NCI-H82 treated with DMSO at 0.1 percent for 48 hours (cell line): ENCODE results near the gene GMDS.

Source experiments
- DNase-seq: peaks from one replicate; lab custom pipeline; 2025; ENCODE audit not compliant: unreplicated experiment; lab: John Stamatoyannopoulos, UW

GMDS gene

DNA sequence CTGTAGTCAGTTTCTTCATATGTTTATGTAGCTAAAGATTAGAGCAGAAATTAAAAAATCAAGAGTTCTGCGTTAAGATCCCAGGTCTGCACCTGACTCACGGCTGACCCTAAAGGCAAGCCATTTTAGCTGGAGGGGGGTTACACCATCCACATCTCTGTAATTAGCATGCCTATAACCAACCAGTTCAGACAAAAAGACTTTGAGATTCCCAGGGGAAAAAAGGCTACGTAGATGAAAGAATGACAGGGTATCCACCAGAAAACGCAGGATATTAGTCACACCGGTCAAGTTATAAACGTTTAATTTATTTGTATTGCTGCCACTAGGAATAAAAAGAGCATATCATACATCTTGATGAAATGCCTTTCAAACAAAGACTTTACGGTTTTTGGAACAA, 336.6 kb downstream of the GMDS start:
- DNase-seq = no peak

DNA sequence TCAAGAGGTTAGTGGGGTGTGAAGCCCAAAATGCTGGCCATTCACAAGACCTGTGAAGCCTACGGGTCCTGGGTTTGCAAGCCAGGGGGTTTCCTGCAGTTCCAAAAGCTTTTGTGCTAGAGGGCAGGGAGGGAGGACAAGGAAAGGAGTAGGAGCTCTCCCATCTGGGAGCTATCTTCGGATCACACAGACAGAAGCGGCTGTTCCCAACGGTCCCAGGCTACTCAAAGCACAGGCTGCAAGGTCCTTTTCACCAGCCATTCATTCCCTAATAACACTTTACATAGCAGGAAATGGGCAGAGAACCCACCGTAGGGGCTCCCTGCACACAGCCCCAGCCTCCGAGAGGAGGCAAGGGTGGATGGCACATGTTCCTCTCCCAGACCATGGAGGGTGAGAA, 338.8 kb downstream of the GMDS start:
- no peak for DNase-seq

DNA sequence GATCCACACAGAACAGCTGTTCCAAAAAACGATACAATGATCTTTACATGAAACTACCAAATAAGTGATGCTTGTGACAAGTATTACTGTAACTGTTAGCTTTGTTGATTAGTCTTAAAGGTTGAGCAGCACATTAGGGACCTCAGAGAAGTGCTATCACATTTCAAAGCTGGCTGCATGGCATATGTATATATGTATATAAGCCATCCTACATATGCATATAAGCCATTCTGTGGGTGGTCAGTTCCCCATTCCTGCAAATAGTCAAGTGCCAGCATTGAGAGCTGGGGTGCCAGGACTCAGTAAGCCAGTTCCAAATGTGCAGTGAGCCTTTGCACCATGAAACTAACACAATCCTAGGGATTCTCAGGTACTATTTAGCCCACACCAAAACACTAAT, 339.4 kb downstream of the GMDS start:
- DNase-seq = no peak

DNA sequence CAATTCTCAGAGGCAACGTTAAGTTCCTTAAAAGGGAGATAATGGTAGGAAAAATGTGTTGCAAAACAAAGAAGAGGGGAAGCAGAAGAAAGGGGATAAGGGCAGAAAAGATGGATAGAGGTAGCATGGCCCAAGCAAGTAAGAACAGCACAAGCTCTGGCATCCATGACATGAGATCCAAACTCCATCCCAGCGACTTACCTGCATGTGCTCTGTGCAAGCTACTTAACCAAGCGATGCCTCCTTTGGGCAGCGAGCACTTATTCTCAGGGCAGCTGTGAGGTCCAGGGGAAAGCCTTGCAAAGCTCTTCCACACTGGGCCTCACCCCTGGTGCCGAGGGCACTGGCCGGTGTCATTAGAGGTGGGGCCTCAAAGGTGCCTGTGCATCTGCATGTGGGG, 340.5 kb downstream of the GMDS start:
- DNase-seq = no peak

DNA sequence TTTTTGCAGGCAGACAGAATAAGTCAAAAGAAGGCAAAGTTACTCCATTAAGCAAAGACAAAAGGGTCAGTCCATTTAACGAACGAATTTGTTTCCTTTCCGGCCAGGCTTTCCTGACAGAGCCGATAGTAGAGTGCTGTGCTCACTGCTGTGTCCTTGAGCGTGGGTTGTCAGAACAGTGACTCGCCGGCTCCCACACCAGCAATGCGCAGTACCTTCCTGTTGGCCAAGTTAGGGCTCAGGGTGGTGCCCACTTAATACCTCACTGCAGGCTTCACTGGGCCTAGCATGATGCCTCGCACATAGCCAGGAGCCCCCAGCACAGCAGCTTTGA, 341.0 kb downstream of the GMDS start:
- DNase-seq = no peak

DNA sequence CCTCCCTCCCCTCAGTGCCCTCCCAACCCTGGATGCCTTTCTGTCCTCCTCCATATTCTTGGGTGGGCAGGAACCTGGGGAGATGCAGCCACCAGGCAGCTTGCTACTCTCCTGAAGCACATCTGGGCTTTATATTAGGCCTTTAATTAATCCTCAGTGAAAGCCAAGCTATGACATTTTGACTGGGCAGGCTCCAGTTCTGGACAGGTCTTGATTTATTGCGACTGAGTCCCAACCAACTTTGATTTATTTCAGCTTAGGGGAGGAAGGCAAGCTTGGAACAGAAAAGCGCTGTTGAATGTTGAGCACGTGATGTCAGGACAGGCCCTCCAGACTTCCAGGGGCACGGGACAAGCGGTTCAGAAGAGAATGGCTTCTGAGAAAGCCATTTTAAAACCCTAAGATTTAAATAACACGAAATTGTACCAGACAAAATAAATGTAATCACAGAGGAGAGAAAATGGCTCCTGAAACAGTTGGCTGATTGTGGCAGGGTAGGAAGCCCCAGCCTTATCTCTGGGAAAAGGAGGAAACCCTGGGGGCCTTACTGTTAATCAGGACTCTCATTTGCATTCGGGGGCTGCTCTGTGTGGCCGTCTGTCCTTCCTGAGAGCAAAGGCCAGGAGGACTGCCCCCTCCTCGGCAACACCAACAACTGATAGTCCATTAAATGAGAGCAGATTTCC, 341.5 kb downstream of the GMDS start:
- no peak for DNase-seq

DNA sequence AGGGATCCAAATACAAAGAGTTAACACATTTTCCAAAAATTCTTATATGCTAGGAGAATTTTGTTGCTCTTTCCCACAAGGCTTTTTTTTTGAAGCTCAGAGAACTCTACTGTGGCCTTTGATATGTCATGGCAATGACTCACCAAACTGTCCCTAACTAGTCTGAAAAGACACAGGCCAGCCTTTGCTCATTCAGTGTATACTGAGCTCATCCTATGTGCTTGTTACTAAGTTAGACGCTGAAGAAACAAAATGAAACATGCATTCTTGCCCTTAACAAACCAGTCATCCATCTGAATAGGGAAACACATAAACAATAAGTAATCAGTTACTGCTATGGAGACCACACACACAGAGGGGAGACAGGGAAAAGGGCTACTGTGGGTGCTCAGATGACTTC, 343.8 kb downstream of the GMDS start:
- DNase-seq = no peak

DNA sequence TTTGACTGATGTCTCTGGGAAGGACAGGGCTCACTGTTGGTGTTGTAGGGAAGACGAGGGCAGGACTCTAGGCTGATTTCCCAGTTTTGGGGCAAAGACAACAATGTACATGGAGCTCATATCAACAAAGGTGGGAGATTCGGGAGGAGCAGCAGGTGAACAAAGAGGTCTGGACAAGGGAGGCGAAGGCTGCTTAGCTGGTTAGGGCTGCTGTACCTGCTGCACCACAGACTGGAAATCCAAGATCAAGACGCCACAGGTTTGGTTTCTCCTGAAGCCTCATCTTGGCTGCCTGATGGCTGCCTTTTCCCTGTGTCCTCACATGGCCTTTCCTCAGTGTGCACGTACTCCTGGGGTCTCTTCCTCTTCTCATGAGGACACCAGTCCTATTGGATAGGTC, 348.5 kb downstream of the GMDS start:
- no peak for DNase-seq

DNA sequence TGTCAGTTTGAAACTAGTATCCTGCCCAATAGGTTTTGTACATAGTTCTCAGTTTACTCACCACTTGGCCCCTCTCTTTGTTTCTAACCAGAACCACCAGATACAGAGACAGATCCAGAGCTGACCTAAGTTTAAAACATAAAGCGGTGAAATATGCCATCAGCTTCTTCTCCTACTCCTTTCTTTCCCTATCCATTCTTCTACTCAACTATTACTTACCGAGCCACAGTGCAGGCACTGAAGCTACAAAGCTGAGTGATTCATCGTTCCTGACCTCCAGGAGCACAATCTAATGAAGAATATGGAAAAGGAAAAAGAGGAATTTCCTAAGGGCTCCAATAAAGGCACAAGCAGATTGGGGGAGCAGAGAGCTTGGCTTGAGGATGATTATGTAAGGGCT, 349.7 kb downstream of the GMDS start:
- DNase-seq = no peak

DNA sequence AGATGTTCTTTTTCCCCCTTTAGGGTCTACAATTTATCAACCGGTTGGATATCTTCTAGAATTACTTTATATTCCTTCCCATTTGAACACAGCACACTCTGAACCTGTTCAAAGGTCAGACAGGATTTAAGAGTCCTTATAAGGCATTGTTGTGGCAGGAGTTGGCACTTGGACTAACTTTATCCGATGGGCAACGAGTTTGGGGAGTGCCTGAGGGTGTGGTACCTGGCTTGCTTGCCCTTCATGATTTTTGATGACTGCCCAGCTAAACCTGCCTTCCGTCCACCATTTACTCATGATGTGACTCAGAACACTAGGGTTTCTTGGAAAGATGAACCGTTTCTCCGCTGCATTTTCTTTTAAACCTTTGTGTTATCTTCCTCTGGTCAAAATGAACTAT, 350.5 kb downstream of the GMDS start:
- no peak for DNase-seq

DNA sequence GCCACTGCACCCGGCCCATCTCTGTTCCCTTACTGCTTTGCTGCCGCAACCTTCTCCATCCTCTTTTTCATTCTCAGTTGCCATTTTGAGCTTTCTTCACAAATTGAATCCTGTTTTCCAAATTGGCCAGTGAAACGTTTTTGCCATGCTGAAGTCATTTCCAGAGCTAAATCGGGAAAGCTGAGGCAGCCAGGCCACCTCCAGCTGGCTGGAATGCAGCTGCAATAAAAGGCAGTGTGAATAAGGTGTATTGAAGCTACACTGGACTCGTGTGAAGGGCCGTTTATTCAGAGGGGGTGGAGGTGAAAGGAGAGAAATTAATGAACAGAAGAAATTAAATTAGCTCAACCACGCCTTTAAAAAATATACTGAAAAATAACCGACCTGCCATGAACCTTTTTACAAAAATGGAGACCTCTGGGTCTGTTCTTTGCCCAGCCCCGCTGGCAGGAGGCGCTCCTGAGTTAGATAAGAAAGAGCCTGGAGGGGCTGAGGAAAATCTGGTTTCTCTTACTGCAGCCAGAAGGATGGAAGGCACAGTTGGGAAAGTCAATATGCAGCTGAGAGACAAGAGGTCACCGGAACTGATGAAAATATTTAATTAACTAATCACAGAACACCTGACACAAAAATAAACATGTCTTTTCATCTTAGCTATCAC, 351.8 kb downstream of the GMDS start:
- DNase-seq = no peak

DNA sequence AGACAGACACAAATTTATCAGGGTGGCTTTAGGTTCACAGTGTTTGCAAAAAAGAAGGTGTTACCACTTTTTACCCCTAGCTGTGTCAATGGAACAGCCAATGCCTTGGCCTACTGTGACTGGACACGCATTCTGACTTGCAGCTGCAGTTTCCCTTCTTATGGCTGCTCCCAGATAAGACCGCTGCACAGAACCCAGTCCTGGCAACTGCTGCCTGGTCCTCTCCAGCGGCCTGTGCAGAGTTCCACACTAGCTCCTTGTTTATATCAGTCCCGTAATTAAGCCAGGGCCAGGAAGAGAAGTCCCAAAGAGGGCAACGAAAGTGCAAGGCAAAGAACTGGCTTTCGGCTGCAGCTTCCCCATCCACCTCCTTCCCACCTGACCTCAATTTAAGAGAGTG, 352.7 kb downstream of the GMDS start:
- DNase-seq = no peak

DNA sequence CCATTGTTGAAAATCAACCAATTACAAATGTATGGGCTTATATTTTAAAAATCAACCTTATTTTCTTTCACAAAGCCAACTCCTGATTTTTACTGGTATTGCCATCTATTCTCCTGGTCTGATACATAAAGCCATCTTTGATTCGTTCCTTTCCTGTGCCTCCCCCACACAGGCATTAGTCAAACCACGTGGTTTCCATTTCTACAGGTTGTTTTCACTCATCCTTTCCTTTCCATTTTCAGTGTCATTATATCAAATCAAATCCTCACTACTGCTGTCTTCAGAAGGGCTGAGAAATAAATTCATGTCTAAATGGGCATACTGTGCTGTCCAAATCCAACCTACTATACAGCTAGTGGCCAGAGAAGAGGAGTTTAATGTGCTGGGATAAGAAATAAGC, 354.4 kb downstream of the GMDS start:
- DNase-seq = no peak

DNA sequence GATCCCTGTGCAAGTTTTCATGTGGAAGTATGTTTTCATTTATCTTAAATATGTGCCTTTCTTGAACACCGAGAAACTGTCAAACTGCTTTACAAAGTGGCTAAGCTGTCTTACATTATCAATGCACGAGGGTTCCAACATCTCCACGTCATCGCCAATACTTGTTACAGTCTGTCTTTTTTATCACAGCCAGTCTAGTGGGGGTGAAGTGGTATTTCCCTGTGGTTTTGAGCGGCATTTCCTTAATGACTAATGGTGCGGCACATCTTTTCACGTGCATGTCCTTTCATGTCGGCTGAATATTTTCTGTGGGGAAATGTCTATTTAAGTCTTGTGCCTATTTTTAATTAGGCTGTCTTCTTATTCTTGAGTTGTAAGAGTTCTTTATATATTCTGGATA, 355.3 kb downstream of the GMDS start:
- no peak for DNase-seq

DNA sequence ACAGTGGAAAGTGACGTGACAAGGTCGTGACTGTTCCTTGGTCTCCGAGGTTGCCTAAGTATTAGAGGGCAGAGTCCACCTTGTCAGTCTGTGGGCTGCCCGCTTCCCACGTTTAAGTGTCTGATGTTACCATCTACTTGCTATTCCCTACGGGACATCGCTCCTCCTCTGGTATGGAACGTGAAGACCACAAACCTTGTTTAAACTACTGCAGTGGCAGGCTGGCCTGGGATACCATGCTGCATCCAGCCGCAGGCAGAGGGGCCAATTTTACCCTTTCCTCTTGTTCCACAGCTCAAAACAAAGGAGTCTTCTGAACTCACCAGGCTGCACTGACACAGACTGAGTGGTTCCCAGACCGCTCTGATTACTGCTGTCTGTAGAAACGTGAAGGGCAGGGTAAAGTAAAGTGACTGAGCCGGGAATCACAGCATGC, 359.8 kb downstream of the GMDS start:
- DNase-seq = no peak

DNA sequence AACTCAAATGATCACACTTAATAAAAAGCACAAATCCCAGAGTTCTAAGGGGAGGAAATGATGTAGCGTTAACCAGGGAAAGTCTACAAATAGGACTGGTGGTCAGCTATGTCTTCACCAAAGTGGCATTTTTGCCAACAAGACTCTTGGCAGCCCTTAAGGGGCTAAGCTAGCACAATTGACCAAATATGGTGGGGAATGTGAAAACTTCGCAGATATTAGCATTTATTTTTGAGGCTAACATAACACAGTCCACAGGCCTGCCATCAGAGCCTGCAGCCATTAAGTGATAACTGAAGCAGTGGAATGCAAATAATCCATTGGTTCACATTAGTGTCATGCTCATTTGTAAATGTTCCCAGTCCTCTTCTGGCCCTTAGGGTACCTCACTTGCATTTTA, 361.1 kb downstream of the GMDS start:
- DNase-seq = no peak

DNA sequence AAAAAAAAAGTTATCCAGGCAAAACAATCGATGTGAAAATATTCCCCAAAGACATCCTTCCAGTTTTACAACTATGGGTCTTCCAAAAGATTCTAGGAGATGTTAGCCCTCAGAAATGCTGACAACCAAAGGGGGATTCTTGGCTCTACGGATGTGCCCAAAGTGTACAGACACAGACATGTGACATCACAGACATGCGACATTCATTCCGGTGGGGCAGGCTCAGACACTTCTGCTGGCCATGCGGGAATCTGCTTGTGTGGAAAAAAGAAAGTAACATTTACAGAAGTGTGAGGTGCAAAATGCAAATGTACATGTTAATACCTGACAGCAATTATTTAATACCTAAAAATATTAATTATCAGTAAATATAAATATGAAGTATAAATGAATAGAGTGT, 367.1 kb downstream of the GMDS start:
- DNase-seq = no peak

DNA sequence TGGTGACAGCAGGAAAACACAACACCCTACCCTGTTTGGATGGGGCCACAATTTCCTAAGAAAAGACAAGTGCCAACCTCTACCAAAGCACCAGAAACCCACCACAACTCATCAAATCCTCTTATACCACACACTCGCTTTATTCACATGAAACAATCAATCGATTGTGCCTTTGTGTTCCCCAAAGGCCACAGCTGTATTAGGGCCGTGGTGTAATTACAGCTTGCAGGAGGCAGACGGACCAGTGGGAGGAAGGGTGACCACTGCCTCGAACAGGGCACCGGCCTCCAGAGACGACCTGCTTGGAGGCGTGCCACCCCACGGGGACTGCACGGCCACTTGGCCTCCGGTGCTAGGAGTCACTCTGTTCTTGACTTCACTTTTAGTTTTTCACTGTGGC, 371.6 kb downstream of the GMDS start:
- no peak for DNase-seq

DNA sequence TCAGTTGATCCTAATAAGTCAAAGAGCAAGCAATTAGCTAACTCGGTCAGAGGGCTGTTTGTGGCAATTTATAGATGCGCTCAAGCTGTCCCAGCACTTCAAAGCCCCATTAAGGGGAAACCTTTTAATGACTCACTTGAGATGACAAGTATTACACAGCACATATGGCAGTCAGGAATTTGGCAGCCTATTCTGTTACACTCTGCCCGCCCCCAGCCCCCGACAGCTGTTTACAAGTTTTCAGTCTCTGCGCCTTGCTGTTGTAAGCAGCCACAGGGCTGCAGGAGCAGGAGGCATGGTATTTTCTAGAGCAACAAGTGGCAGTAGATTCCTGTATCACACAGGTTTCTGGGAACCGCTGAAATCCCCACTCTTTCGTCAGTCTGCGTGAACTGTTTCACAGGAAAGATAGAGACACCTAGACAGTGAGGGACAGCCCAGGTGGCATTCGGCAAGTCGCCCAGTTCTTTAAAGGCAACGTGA, 372.7 kb downstream of the GMDS start:
- DNase-seq = peak; percentile 92

DNA sequence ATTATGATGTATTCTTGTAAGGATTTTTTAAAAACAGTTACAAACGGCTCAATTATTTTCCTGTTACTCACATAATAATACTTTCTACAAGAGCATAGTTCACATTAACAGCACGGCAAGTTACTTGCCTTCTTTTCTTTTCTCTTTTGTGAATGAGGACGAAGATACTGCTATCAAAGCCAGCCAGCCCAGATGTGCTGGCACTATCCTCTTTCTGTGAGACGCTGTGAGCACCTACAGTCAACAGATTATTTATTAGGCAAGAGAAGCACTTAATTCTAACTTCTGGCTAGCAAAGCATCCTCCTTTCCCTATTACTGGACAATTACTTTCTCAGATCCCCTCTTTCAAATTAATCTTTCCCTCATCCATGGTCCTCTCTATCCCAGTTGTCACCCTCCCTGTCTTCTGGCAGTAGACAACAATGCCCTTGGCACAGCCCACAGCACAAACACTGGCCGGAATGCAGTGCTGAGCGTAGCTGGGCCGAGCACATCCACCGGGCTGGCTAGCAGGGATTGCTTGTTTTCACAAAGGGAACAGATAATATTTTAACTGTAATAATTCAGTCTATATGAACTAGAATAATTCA, 373.6 kb downstream of the GMDS start:
- no peak for DNase-seq

DNA sequence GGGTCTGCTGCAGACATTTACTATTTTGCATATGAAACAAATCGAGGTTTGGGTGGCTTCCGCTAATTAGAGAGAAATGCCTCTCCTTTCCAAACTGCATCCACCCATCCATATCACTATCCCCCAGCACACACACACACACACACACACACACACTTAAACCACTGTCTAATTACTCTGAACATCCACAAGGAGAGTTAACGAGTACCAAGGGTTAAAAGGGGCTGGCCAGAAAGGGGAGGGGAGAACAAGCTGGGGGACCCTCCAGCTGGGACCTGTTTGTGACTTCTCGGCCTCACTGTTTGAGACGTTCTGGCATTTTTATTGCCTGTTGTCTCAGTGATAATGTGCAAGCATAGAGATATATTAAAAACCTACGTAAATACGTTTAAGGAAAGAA, 374.5 kb downstream of the GMDS start:
- DNase-seq = no peak

DNA sequence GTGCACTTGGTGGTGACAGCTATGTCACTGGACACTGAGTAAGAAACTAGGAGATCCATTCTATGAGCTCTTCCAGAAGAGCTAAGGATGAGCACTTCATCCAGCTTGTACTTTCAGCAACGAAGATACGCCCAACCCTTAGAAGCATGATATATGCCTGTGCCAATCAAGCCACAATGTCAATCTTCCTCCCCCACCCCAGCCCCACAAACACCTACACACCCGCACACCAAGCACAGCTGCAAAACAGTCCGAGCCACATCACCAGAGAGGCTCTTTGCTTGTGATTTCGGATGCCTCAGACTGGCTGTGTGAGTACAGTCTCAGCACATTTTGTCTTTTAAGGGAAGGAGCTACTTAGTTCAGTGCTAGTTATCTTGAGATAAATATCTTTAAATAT, 375.2 kb downstream of the GMDS start:
- no peak for DNase-seq

DNA sequence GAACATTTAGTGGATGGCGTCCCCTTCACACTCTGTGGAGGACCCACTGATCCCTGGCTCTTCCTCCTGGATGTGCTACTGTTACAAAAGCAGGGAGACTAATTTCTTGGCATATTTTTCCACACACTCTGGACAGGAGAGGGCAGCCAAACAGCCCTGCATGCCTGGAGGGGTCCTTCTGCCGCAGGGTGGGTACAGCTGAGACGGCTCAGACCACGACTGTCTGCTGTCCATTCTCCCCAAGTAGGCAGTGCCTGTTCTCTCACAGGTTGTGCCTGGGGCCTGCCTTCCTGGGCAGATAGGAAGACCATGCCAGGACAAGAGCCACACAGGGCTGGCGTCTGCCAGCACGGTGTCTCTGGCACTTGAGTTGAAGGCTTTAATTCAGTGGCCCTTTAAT, 375.6 kb downstream of the GMDS start:
- no peak for DNase-seq
